ENCODE measurements around the gene CCDC88C. TPM values are rescaled to one million over a fixed set of nuclear protein-coding genes. Genes with fewer than 3 reads are reported as not detected.

The CCDC88C gene
- total and polyA plus RNA-seq, 2 donors (not counting 3 experiments of a cell fraction or from before 2014, with no cell fraction given): 11.4 to 52.1 TPM

DNA sequence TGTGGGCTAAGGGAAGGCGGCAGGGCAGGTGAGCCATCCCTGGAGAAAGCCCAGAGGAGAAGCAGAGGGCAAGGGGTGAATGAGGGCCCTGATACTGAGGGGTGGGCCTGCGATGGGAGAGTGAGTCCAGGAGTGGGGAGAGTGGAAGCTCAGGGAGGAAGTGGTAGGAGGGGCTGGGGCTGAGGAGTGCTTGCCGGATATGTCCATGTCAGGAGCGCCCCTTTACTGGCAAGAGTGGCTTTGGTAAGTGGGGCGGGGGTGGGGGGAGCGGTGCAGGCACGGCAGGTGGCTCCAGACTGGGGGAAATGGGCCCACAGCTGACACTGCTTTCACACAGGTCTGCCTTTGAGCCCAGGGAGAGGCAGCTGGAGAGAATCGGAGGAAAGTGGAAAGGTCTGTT is 86.8 kb downstream of the CCDC88C start:
- ChIA-PET CTCF (interaction anchor here (1.1 kb wide), 1 partner anchor 87 kb away, joined by 3 read pairs; no protein-coding TSS in a partner anchor), POLR2A (no interaction called here)
- H4K20me1 ChIP-seq (replicated peaks; ENCODE audit: control insufficient read depth, extremely low read depth, insufficient read depth, low read length): no peaks in the 10 kb centered on the region
- DNase-seq (ENCODE audit: low read depth, low spot score): no peak
- no peak for FAIRE-seq
- no peak overlapping the region for H3K4me2 ChIP-seq (ENCODE audit: insufficient read depth, low read length)
- H3K9me1 ChIP-seq (replicated peaks; ENCODE audit: control insufficient read depth, extremely low read depth, insufficient read depth, low read length): no peaks in the 10 kb centered on the region
- TF ChIP-seq POLR2AphosphoS5 (IDR thresholded peaks at IDR 0.05; ENCODE audit: insufficient read depth, low read depth, low read length): no peak
- H2AFZ ChIP-seq (ENCODE audit: low read depth, low read length): no peak overlapping the region
- dilution Hi-C loops (cut with MboI; ENCODE audit: extremely low pct_ligation_motif_present, low sequenced_read_pairs): no loop called here
- no peak overlapping the region for H3K27ac ChIP-seq (ENCODE audit: insufficient read depth, low read depth, low read length)
- H3K27me3 ChIP-seq (ENCODE audit: control insufficient read depth in 2 of 2, insufficient read depth in 2 of 2, low read length in 2 of 2): no peaks in the 10 kb centered on the region
- H3K4me3 ChIP-seq (replicated peaks in 1 of 3; ENCODE audit: insufficient read depth in 1 of 3, low read depth in 1 of 3, low read length in 3 of 3): no peak overlapping the region
- H3K9ac ChIP-seq (replicated peaks; ENCODE audit: extremely low read depth, insufficient read depth, low read length): no peak overlapping the region
- BruUV-seq (replicated peaks): no TSS peak
- H3K36me3 ChIP-seq (ENCODE audit: control insufficient read depth in 2 of 2, extremely low read depth in 1 of 2, insufficient read depth in 2 of 2, low read length in 2 of 2): peaks cover 0 to 8% of the 10 kb centered on the region in 2 experiments
- no peaks in the 10 kb centered on the region for H3K9me3 ChIP-seq (replicated peaks; ENCODE audit: control insufficient read depth, insufficient read depth, low read length)
- H3K79me2 ChIP-seq (ENCODE audit: control insufficient read depth, insufficient read depth, low read length): no peaks in the 10 kb centered on the region
- H3K4me1 ChIP-seq (ENCODE audit: control insufficient read depth, extremely low read depth, insufficient read depth, low read length): peaks cover 24% of the 10 kb centered on the region
- intact Hi-C loops (cut with micrococcal nuclease): no loop called here

DNA sequence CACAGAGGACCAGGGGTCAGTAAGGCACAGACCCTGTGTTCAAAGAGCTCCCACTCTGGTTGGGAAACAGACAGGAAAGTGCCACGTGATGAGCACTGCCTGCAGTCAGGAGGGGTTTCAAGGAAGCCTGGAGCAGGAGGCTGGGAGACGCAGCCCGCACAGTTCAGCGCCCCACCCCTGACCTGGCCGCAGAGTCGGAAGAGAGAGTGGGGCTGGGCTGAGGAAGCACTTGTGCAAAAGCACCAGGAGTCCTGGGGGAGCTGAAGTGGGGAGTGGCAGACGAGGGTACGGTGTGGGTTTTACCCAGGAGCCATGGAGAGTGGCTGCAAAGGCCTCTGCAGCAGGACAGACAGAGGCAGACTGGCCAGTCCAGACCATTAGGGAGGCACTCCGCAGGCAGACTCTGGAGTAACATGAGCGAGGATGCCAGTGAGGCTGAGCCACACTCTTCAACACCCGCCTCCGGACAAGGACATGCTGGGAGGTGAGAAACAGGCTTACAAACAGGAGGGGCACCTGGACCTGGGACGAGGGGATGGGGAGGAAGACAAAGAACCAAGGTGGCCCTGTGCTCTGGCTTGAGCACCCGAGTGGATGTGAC is 87.4 kb downstream of the CCDC88C start:
- Histone ChIP-seq H2AFZ (ENCODE audit: low read depth, low read length) (no peak overlapping the region), H4K20me1 (replicated peaks; ENCODE audit: control insufficient read depth, extremely low read depth, insufficient read depth, low read length) (no peaks in the 10 kb centered on the region), H3K4me1 (ENCODE audit: control insufficient read depth, extremely low read depth, insufficient read depth, low read length) (peaks cover 29% of the 10 kb centered on the region), H3K9ac (replicated peaks; ENCODE audit: extremely low read depth, insufficient read depth, low read length) (no peak overlapping the region), H3K4me3 (replicated peaks in 1 of 3; ENCODE audit: insufficient read depth in 1 of 3, low read depth in 1 of 3, low read length in 3 of 3) (no peak overlapping the region), H3K79me2 (ENCODE audit: control insufficient read depth, insufficient read depth, low read length) (no peaks in the 10 kb centered on the region), H3K9me1 (replicated peaks; ENCODE audit: control insufficient read depth, extremely low read depth, insufficient read depth, low read length) (no peaks in the 10 kb centered on the region), H3K27me3 (ENCODE audit: control insufficient read depth in 2 of 2, insufficient read depth in 2 of 2, low read length in 2 of 2) (no peaks in the 10 kb centered on the region), H3K4me2 (ENCODE audit: insufficient read depth, low read length) (no peak overlapping the region), H3K36me3 (ENCODE audit: control insufficient read depth in 2 of 2, extremely low read depth in 1 of 2, insufficient read depth in 2 of 2, low read length in 2 of 2) (peaks cover 0 to 6% of the 10 kb centered on the region in 2 experiments), H3K9me3 (replicated peaks; ENCODE audit: control insufficient read depth, insufficient read depth, low read length) (no peaks in the 10 kb centered on the region), H3K27ac (ENCODE audit: insufficient read depth, low read depth, low read length) (no peak overlapping the region)
- DNase-seq (ENCODE audit: low read depth, low spot score): no peak
- FAIRE-seq: no peak
- ChIA-PET CTCF (no interaction called here), POLR2A (no interaction called here)
- TF ChIP-seq GATA2 (IDR thresholded peaks at IDR 0.05; ENCODE audit: insufficient read depth, insufficient read length, low read depth, low read length) (no peak), JUN (IDR thresholded peaks at IDR 0.05; ENCODE audit: borderline replicate concordance, insufficient read depth, insufficient read length, low read depth) (no peak), POLR2A (IDR thresholded peaks at IDR 0.05; ENCODE audit: low read depth, low read length) (no peak)
- TF ChIP-seq, protein P1, sequence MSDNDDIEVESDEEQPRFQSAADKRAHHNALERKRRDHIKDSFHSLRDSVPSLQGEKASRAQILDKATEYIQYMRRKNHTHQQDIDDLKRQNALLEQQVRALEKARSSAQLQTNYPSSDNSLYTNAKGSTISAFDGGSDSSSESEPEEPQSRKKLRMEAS (IDR thresholded peaks at IDR 0.05; ENCODE audit: insufficient read depth, insufficient read length): no peak
- intact Hi-C loops (cut with micrococcal nuclease): no loop called here
- dilution Hi-C loops (cut with MboI; ENCODE audit: extremely low pct_ligation_motif_present, low sequenced_read_pairs): no loop called here
- BruUV-seq (replicated peaks): no TSS peak

All from endothelial cell of umbilical vein (primary cell).